NCI-H2107 (cell line): ENCODE data around the gene L1CAM.

ENCODE experiments used
- DNase-seq: peaks from one replicate; lab custom pipeline; 2025; lab: John Stamatoyannopoulos, UW

L1CAM gene

GRCh38 chrX:153903991-153904957 lies 18.3 kb upstream of the L1CAM start, which contains the start of gene AVPR2:
Gene AVPR2 (plus strand): TSS chrX:153904673. CDS start chrX:153905146, 473 bp downstream.
- no peak for DNase-seq

- no peak for DNase-seq
Observed at GRCh38 chrX:153903238-153903980, 17.4 kb upstream of the L1CAM start.

GRCh38 chrX:153902385-153902784 lies 16.4 kb upstream of the L1CAM start:
- no peak for DNase-seq

GRCh38 chrX:153901753-153902140 lies 15.8 kb upstream of the L1CAM start:
- DNase-seq: no peak

GRCh38 chrX:153900831-153901752 lies 15.1 kb upstream of the L1CAM start:
- DNase-seq: peak; percentile 57

DNA sequence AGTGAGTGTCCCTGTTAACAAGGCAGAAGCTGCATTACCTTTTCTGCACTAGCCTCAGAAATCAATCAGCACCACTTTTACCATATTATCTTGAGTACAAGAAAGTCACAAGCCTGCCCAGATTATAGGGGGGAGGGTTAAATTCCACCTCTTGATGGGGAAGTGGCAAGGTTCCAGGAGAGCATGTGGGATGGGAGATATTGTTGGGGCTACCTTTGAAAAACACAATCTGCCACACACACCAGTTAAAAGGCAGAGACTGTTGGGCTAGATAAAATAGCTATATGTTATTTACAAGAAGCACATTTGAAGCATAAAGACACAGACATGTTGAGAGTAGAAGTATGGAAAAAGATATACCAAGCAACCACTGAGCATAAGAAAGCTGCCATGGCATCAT lies 11.9 kb upstream of the L1CAM start:
- no peak for DNase-seq

GRCh38 chrX:153889123-153889522 lies 3.1 kb upstream of the L1CAM start:
- no peak for DNase-seq

DNA sequence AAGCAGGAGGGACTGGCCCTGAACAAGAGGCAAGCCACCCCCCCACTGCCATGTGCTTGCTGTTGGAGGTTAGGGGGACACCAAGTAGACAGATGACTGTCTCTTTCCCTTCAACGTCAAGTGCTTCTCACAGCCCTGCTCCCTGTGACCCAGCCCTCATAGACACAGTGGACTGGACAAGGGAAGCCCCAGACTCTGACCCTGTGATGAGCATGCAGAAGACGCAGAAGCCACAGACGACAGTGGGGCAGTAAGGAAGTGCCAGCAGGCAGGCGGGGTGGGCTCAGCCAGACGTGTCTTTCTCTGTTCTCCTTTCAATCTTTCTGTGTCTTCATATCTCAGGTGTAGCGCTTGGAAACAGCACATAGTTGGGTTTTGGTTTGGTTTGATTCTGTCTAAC lies 2.4 kb upstream of the L1CAM start:
- no peak for DNase-seq

DNA sequence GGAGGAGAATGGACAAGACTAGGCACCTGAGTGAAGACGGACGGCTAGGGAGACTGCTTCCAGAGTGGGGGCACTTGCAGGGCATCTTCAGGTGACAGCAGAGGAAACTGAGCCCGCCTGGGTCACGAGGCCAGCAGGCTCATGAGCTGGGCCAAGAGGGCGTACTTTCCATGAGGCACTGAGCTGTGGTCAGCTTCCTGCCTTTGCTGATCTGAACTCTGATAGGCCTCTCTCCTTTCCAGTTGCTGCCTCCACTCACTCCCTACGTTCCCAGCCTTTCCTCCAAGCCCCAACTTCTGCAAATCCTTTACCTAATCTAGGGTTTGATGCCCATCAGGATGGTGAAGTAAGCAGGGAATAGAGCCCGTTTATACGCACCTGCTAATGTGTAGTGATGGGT lies 1.4 kb upstream of the L1CAM start:
- DNase-seq: no peak

- DNase-seq: no peak
Observed at GRCh38 chrX:153886915-153887314, 942 bp upstream of the L1CAM start.

DNA sequence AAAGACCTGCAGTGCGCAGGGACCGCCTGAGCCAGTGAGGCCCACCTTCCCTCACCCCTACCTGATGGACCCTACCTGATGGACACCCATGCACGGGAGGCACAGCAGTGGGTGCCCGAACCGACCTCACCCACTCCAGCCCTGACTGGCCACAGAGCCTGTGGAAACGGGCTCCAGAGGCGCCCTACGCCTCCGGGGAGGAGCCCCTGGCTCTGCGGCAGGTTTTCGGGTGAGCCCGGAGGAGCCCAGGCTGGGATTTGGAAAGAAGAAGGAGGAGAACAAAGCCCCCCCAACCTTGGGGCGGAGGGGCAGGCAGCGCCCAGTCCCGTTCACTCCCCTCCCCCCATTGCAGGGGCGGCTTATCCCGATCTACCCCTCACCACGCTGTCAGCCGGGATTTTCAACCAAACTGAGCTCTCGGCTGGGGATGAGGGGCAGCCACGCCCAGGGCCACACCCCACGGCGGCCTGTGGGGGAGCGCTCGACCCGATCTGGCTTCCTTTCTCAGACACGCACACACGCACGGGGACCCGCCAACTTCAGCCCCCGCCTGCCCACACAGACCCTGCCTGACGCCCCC lies 675 bp downstream of the L1CAM start:
- no peak for DNase-seq

DNA sequence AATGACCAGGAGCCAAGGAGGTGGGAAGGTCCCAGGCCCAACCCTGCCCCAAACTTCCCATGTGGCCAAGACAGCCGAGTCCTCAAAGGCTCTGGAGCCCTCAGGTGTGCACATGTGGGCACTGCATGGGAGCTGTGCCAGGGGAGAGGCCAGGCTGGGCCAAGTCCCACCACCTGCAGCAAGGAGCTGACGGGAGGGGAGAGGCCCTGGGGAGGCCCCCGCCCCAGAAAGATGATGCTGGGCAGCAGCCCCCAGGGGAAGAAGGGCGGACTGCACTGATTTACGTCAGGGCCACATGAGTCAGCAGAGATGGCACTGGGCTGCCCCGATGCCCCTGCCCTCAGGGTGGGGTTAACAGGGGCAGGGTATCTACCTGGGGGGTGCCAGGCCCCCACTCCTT lies 1.4 kb downstream of the L1CAM start:
- peak; percentile 59 for DNase-seq

DNA sequence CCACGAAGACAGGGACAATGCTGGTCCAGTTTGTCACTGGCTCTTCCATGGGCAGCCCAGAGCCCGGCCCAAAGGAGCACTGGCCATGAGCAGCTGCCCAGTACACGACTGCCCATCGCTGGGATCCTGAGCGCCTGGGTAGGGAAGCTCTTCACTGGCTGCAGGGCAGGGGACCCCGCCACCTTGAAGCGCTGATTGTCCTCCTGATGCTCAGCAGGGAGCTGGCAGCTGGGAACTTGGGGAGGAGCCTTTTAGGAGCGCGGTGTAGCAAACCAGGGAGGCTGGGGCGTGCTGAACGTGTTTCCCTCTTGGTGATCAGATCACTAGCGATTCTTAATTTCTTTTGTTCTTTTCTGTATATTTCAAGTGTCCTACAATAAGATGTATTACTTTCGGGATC lies 1.8 kb downstream of the L1CAM start:
- DNase-seq: no peak

GRCh38 chrX:153883163-153883843 lies 2.7 kb downstream of the L1CAM start:
- no peak for DNase-seq

- DNase-seq: no peak
Observed at GRCh38 chrX:153882557-153882956, 3.4 kb downstream of the L1CAM start.

GRCh38 chrX:153882086-153882498 lies 3.9 kb downstream of the L1CAM start:
- no peak for DNase-seq

GRCh38 chrX:153881281-153881680 lies 4.7 kb downstream of the L1CAM start:
- no peak for DNase-seq

DNA sequence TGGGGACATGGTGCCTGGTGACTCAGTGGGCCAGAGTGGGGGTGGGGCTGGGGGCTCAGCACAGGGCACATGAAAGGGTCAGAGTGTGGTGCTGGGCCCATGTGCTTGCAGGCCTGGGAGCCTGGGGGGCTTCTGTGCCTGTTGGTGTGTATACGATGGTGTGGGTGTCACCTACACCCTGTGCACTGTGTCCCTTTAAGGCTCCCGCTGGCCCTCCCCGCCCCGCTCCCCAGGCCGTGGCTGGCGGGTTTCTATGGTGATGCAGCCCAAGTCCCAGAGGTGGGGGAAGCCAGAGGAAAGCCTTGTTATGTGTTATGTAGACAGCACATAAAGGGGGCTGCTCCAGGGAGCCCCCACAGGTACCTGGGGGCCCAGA lies 5.5 kb downstream of the L1CAM start:
- no peak for DNase-seq

- no peak for DNase-seq
Observed at GRCh38 chrX:153879741-153880439, 6.1 kb downstream of the L1CAM start.

- DNase-seq: peak; percentile 51
Observed at GRCh38 chrX:153878969-153879653, 6.9 kb downstream of the L1CAM start.
